Measurements from ENCODE around the gene CREB5.

DNA sequence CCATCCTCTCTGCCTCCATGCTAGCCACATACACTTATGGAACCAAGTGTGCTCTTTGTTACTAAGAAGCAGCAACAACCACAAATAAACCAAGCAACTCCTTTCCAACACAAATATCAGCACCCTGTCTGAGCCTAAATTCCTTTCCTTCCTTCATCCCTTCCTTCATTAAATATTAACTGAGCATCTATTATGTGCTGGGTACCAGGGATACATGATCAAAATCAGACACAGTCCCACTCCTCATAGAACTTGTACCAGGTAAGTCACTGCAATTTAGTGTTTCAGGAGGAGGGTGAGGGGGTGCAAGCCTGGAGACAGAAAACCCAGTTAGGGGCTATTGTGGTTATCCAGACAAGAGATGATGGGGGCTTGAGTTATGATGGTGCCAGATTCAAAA is 10.8 kb downstream of the CREB5 start:
- TF ChIP-seq, protein P1, sequence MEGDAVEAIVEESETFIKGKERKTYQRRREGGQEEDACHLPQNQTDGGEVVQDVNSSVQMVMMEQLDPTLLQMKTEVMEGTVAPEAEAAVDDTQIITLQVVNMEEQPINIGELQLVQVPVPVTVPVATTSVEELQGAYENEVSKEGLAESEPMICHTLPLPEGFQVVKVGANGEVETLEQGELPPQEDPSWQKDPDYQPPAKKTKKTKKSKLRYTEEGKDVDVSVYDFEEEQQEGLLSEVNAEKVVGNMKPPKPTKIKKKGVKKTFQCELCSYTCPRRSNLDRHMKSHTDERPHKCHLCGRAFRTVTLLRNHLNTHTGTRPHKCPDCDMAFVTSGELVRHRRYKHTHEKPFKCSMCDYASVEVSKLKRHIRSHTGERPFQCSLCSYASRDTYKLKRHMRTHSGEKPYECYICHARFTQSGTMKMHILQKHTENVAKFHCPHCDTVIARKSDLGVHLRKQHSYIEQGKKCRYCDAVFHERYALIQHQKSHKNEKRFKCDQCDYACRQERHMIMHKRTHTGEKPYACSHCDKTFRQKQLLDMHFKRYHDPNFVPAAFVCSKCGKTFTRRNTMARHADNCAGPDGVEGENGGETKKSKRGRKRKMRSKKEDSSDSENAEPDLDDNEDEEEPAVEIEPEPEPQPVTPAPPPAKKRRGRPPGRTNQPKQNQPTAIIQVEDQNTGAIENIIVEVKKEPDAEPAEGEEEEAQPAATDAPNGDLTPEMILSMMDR (IDR thresholded peaks at IDR 0.05): no peak
- no peak for TF ChIP-seq POLR2AphosphoS5 (IDR thresholded peaks at IDR 0.05)
